ENCODE data around the gene BAZ2B.

Gene BAZ2B

DNA sequence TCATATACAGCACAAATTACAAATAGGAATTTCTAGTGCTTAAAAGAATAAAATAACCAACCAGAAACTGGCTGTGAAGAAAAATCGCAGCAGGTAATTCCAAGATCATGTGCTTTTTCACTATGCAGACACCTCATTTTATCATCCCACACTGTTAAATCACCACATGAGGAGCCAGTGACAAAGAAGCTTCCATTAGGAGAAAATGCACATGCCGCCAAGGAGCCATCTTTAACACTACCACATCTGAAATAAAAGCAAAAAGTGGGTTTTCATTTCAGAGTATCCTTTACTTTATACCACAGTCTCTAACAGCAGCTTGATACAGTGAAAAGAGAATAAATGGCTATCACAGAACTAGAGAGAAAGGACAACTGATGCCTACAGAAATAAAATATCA lies 336.6 kb downstream of the BAZ2B start:
- H3K36me3 ChIP-seq (ENCODE audit: control insufficient read depth in 1 of 2, insufficient read depth in 2 of 2, low read length in 2 of 2): peaks cover 0 to 2% of the 10 kb centered on the region in 2 experiments
- no peak overlapping the region for H2AFZ ChIP-seq (ENCODE audit: insufficient read depth, low read length, poor library complexity)
- no peak for DNase-seq

DNA sequence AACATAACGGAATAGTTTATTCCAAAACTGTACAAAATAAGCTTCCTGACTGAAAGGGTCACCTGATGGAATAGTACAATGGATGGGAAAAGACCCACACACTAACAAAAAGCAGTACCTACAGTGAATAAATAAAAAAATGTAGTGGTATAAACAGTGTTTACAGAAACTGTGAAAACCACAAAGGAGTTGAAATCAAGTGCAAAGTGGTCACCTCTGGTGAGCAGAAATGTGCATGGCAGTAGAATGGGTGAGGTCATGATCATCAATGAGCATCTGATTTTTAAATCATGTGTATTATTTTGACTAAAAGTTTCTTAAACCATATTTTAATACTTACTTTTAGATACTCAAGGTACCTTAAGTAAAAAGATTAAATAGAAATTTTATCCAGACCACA lies 341.2 kb downstream of the BAZ2B start:
- Histone ChIP-seq H2AK5ac (ENCODE audit: low read length) (no peak overlapping the region), H3K79me2 (ENCODE audit: control insufficient read depth, insufficient read depth, low read length, poor library complexity) (no peaks in the 10 kb centered on the region), H4K12ac (ENCODE audit: low read depth, low read length) (no peak overlapping the region), H3K4me1 (ENCODE audit: control insufficient read depth in 1 of 2, insufficient read depth in 2 of 2, low read length in 2 of 2) (peaks cover 2 to 8% of the 10 kb centered on the region in 2 experiments), H3K27me3 (ENCODE audit: insufficient read depth, low read length) (no peaks in the 10 kb centered on the region), H3K4ac (ENCODE audit: low read depth, low read length) (no peak overlapping the region), H4K8ac (ENCODE audit: low read depth, low read length) (no peak overlapping the region), H4K91ac (ENCODE audit: low read depth, low read length) (no peak overlapping the region), H3K79me1 (ENCODE audit: low read length) (peaks cover 9% of the 10 kb centered on the region), H3K9ac (ENCODE audit: low read length) (no peak overlapping the region), H2AFZ (ENCODE audit: insufficient read depth, low read length, poor library complexity) (no peak overlapping the region), H3K36me3 (ENCODE audit: control insufficient read depth in 1 of 2, insufficient read depth in 2 of 2, low read length in 2 of 2) (no peaks in the 10 kb centered on the region), H3K9me3 (ENCODE audit: insufficient read depth, low read depth, low read length) (no peaks in the 10 kb centered on the region), H2BK120ac (ENCODE audit: insufficient read depth, low read length, poor library complexity) (no peak overlapping the region), H3K4me3 (ENCODE audit: low read depth, low read length) (no peak overlapping the region), H3K18ac (ENCODE audit: low read length) (no peak overlapping the region), H3K14ac (ENCODE audit: low read length) (no peak overlapping the region), H2BK12ac (ENCODE audit: low read length) (no peak overlapping the region), H3K4me2 (ENCODE audit: low read length) (no peak overlapping the region), H2BK5ac (ENCODE audit: low read depth, low read length, poor library complexity) (no peak overlapping the region), H3K23ac (ENCODE audit: low read length) (no peak overlapping the region), H3K27ac (ENCODE audit: low read depth, low read length) (no peak overlapping the region)
- no peak for DNase-seq
- WGBS (ENCODE audit: extremely low coverage, insufficient coverage, insufficient read length): no CpG with 5 or more reads among the region's 1 CpG

More for the DNA sequence above, 336.6 kb downstream of the BAZ2B start:
- WGBS (ENCODE audit: extremely low coverage, insufficient coverage, insufficient read length): no CpG with 5 or more reads among the region's 2 CpGs
- no peaks in the 10 kb centered on the region for H3K27me3 ChIP-seq (ENCODE audit: insufficient read depth, low read length)
- H2BK5ac ChIP-seq (ENCODE audit: low read depth, low read length, poor library complexity): no peak overlapping the region
- H3K18ac ChIP-seq (ENCODE audit: low read length): no peak overlapping the region
- H2BK12ac ChIP-seq (ENCODE audit: low read length): no peak overlapping the region
- H2BK120ac ChIP-seq (ENCODE audit: insufficient read depth, low read length, poor library complexity): no peak overlapping the region
- H3K9me3 ChIP-seq (ENCODE audit: insufficient read depth, low read depth, low read length): no peaks in the 10 kb centered on the region
- H3K14ac ChIP-seq (ENCODE audit: low read length): no peak overlapping the region
- H4K8ac ChIP-seq (ENCODE audit: low read depth, low read length): no peak overlapping the region
- no peak overlapping the region for H3K27ac ChIP-seq (ENCODE audit: low read depth, low read length)
- peaks cover 0 to 1% of the 10 kb centered on the region in 2 experiments for H3K4me1 ChIP-seq (ENCODE audit: control insufficient read depth in 1 of 2, insufficient read depth in 2 of 2, low read length in 2 of 2)
- no peak overlapping the region for H3K4me2 ChIP-seq (ENCODE audit: low read length)
- no peak overlapping the region for H3K23ac ChIP-seq (ENCODE audit: low read length)
- no peak overlapping the region for H4K91ac ChIP-seq (ENCODE audit: low read depth, low read length)
- no peak overlapping the region for H2AK5ac ChIP-seq (ENCODE audit: low read length)
- no peak overlapping the region for H4K12ac ChIP-seq (ENCODE audit: low read depth, low read length)
- H3K79me1 ChIP-seq (ENCODE audit: low read length): no peaks in the 10 kb centered on the region
- H3K4me3 ChIP-seq (ENCODE audit: low read depth, low read length): no peak overlapping the region
- H3K4ac ChIP-seq (ENCODE audit: low read depth, low read length): no peak overlapping the region
- no peaks in the 10 kb centered on the region for H3K79me2 ChIP-seq (ENCODE audit: control insufficient read depth, insufficient read depth, low read length, poor library complexity)
- no peak overlapping the region for H3K9ac ChIP-seq (ENCODE audit: low read length)

DNA sequence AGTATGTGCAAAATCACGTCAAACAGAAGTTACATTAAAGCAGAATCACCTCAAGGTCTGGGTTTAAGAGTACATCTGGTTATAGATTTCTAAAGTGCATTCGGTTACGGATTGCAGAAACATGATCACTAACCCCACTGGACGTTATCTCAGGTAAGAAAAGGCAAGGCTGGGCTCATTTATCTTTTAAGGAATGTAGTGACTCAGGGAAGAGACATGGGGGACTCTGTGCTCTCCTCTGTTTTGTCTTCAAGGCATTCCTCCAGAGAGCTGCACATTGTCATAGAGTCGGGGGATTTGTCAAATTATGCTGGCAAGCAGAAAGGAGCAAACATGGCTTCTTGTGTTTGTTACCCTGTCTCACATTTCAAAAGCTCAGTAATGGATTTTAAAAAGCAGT lies 344.2 kb downstream of the BAZ2B start:
- Histone ChIP-seq H2AK5ac (ENCODE audit: low read length) (no peak overlapping the region), H2BK5ac (ENCODE audit: low read depth, low read length, poor library complexity) (peak overlapping the region; percentile 93), H3K23ac (ENCODE audit: low read length) (no peak overlapping the region), H3K18ac (ENCODE audit: low read length) (no peak overlapping the region), H3K27ac (ENCODE audit: low read depth, low read length) (peak overlapping the region; percentile 96), H4K12ac (ENCODE audit: low read depth, low read length) (no peak overlapping the region), H3K9ac (ENCODE audit: low read length) (no peak overlapping the region), H2BK120ac (ENCODE audit: insufficient read depth, low read length, poor library complexity) (peak overlapping the region; percentile 76), H3K4me2 (ENCODE audit: low read length) (peak overlapping the region; percentile 45), H2BK12ac (ENCODE audit: low read length) (peak overlapping the region; percentile 88), H3K9me3 (ENCODE audit: insufficient read depth, low read depth, low read length) (no peaks in the 10 kb centered on the region), H3K79me1 (ENCODE audit: low read length) (peaks cover 10% of the 10 kb centered on the region), H3K4me1 (ENCODE audit: control insufficient read depth in 1 of 2, insufficient read depth in 2 of 2, low read length in 2 of 2) (peaks cover 2 to 8% of the 10 kb centered on the region in 2 experiments), H3K14ac (ENCODE audit: low read length) (peak overlapping the region; percentile 84), H2AFZ (ENCODE audit: insufficient read depth, low read length, poor library complexity) (no peak overlapping the region), H3K4me3 (ENCODE audit: low read depth, low read length) (no peak overlapping the region), H4K91ac (ENCODE audit: low read depth, low read length) (peak overlapping the region; percentile 79), H3K4ac (ENCODE audit: low read depth, low read length) (no peak overlapping the region), H4K8ac (ENCODE audit: low read depth, low read length) (no peak overlapping the region), H3K79me2 (ENCODE audit: control insufficient read depth, insufficient read depth, low read length, poor library complexity) (no peaks in the 10 kb centered on the region), H3K36me3 (ENCODE audit: control insufficient read depth in 1 of 2, insufficient read depth in 2 of 2, low read length in 2 of 2) (no peaks in the 10 kb centered on the region), H3K27me3 (ENCODE audit: insufficient read depth, low read length) (no peaks in the 10 kb centered on the region)
- peak in 1 of 2 donors; percentile 38 for DNase-seq
- WGBS (ENCODE audit: extremely low coverage, insufficient coverage, insufficient read length): no CpG with 5 or more reads among the region's 5 CpGs

- no peaks in the 10 kb centered on the region for H3K27me3 ChIP-seq (ENCODE audit: insufficient read depth, low read length)
- H2BK12ac ChIP-seq (ENCODE audit: low read length): no peak overlapping the region
- no peak overlapping the region for H2BK5ac ChIP-seq (ENCODE audit: low read depth, low read length, poor library complexity)
- H3K9ac ChIP-seq (ENCODE audit: low read length): no peak overlapping the region
- H3K23ac ChIP-seq (ENCODE audit: low read length): no peak overlapping the region
- H3K4me2 ChIP-seq (ENCODE audit: low read length): no peak overlapping the region
- DNase-seq: peak in 1 of 2 donors; percentile 52
- no peak overlapping the region for H3K4me3 ChIP-seq (ENCODE audit: low read depth, low read length)
- H3K79me2 ChIP-seq (ENCODE audit: control insufficient read depth, insufficient read depth, low read length, poor library complexity): no peaks in the 10 kb centered on the region
- no peak overlapping the region for H4K8ac ChIP-seq (ENCODE audit: low read depth, low read length)
- no peak overlapping the region for H2BK120ac ChIP-seq (ENCODE audit: insufficient read depth, low read length, poor library complexity)
- H3K27ac ChIP-seq (ENCODE audit: low read depth, low read length): peak overlapping the region; percentile 96
- no CpG with 5 or more reads among the region's 4 CpGs for WGBS (ENCODE audit: extremely low coverage, insufficient coverage, insufficient read length)
- H4K12ac ChIP-seq (ENCODE audit: low read depth, low read length): no peak overlapping the region
- no peak overlapping the region for H2AK5ac ChIP-seq (ENCODE audit: low read length)
- H3K9me3 ChIP-seq (ENCODE audit: insufficient read depth, low read depth, low read length): no peaks in the 10 kb centered on the region
- no peak overlapping the region for H3K14ac ChIP-seq (ENCODE audit: low read length)
- H3K4ac ChIP-seq (ENCODE audit: low read depth, low read length): no peak overlapping the region
- peaks cover 15% of the 10 kb centered on the region for H3K79me1 ChIP-seq (ENCODE audit: low read length)
- no peak overlapping the region for H3K18ac ChIP-seq (ENCODE audit: low read length)
- H3K36me3 ChIP-seq (ENCODE audit: control insufficient read depth in 1 of 2, insufficient read depth in 2 of 2, low read length in 2 of 2): peaks cover 0 to 2% of the 10 kb centered on the region in 2 experiments
- H3K4me1 ChIP-seq (ENCODE audit: control insufficient read depth in 1 of 2, insufficient read depth in 2 of 2, low read length in 2 of 2): peaks cover 2 to 8% of the 10 kb centered on the region in 2 experiments
- no peak overlapping the region for H4K91ac ChIP-seq (ENCODE audit: low read depth, low read length)
- no peak overlapping the region for H2AFZ ChIP-seq (ENCODE audit: insufficient read depth, low read length, poor library complexity)
Observed at GRCh38 chr2:159270744-159271379, 345.5 kb downstream of the BAZ2B start.

All from trophoblast cell (in vitro differentiated cells and primary cell).